IPS-NIHi7 (cell line): ENCODE data around the gene IGLON5.

Experiments used
- DNase-seq: peaks from one replicate; pipeline ENCODE4 v3.0.0; 2012; ENCODE audit warnings: mixed read lengths; ENCODE audit errors: extremely low spot score

IGLON5 gene

DNA sequence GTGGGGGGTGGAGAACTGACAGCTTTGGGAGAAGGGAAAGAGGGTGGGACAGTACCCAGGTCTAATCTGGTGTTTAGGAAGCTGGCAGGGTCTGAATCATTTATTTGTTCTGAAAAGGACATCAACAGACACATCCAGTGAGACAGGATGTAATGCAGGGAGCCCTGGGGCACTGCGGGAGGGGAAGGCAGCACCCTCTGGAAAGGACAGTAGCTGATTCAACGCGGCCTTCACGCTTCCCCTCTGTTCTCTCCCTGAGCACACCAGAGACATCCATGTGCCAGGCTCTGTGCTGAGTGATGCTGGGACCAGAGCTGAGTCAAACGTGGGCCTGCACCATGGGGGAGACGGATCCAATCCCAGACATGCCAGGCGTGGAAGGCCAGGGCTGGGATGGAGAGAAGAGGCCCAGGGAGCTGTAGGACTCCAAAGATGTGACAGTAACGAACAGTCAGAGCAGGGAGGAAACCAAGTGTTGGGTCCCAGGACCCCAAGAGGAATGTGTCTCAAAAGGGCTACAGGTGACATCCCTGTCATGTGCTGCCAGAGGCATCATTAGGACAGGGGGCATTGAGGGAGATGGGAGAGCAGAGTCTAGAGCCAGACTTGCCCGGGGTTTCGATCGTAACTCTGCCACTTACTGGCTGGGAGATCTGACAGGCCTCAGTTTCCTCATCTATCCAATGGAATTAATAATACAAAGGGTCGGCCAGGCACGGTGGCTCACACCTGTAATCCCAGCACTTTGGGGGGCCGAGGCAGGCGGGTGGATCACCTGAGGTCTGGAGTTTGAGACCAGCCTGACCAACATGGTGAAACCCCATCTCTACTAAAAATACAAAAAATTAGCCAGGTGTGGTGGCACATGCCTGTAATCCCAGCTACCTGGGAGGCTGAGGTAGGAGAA lies 53.0 kb downstream of the IGLON5 start:
- no peak for DNase-seq

DNA sequence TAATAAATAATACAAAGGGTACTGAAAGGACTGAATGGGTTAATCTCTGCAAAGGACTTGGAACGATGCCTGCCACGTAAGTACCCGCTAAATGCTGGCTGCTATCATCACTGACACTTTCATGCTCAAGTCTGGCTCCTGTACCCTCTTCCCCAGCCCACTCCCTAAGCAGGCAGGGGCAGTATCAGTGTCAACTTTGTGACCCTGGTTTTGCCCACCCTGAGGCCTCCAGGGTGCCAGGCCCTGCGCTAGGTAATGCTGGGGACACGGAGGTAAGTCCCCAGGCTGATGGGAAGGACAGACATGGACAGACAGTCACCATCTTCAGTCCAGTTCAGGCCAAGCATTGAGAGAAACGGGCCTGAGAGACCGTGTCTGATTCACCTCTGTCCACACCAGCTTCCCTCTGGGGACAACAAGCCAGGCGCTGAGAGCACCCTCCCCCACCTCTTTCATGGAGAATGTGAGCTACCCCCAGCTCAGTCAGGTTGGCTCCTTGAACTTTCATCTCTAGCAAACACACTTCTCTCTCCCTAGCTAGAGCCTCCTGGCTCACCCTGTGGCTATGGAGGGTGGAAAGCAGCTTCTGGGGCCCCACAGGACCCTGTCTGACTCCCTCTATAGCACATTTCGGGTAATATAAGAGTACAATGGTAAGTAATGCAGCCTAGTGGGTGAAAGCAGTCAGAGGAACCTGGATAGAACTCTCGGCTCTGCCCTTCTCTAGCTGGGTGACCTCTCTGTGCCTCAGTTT lies 53.9 kb downstream of the IGLON5 start:
- no peak for DNase-seq

DNA sequence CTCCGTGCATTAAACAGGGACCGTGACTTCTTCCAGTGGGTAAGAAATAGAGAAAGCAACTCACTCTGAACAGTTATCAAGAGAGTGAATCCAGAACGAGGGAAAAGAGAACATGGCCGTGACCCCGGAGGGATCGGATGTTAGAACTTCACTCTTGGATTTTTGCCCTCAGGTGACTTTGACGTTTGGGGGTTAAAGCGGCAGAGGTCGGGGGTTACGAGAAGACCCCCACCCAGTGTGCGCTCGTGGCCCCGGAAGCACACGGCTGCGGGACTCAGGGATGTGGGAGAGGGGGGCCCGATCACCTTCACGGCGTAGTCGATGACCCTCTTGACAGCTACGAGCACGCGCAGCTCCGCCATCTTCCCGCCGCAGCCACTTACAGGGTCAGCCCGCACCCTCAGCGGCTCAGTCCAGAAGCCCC lies 54.5 kb downstream of the IGLON5 start, which contains the start of gene ETFB:
ETFB (minus strand) TSS at position 424 of the 424 bp plus-strand sequence; CDS start at position 362, 62 bp downstream.
- DNase-seq: no peak

DNA sequence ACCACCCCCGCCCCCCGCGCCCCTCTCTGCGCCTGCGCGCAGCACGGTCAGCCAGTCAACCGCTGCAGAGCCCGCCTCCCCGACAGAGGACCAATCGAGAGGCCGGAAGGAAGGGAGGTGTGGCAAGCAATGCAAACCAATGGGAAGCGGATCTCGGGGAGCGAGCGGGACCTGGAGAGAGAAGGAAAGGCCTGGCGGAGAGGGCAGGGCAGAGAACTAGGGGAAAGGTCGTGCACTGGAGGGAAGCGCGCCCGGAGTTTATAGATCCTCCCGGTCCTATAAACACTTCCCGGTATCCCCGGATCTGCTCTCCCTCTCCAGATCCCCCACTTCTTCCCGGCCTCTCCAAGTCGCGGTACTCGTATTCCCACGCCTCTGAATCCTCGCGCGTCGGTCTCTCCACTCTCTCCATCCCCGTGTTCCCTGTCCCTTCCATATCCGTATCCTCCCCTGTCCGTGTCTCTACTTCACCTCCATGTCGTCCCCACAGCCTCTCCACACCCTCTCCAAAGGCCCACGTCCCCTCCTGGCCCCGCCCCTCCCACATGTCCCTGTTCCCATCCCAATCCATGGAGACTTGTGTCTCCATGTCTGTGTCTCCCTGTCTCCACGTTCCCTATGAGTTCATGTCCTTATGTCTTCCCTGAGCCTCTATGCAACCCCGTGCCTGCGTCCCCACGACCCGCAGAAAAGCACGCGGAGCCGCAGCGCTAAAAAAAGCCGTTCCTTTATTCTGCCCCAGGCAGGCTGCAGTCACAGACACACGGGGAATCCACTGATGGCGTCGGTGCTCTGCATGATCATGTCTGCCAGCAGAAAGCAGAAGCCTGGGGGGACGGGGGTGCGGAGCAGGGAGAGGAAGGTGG lies 55.2 kb downstream of the IGLON5 start:
- peak; percentile 96 for DNase-seq

DNA sequence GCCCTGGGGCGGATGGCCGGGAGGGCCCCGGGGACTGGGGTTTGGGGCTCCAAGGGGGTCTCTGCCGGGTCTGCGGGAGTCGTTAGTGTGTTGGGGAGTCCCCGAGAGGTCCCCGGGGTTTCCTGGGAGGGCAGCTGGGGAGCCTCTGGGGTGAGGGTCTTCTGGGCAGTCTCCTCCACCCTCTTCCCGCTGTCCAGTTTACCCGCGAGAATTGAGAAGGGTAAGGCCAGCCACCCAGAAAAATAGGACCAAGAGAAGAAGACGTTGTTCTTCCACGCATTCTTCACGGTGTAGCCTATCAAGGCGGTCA lies 55.8 kb downstream of the IGLON5 start:
- no peak for DNase-seq

DNA sequence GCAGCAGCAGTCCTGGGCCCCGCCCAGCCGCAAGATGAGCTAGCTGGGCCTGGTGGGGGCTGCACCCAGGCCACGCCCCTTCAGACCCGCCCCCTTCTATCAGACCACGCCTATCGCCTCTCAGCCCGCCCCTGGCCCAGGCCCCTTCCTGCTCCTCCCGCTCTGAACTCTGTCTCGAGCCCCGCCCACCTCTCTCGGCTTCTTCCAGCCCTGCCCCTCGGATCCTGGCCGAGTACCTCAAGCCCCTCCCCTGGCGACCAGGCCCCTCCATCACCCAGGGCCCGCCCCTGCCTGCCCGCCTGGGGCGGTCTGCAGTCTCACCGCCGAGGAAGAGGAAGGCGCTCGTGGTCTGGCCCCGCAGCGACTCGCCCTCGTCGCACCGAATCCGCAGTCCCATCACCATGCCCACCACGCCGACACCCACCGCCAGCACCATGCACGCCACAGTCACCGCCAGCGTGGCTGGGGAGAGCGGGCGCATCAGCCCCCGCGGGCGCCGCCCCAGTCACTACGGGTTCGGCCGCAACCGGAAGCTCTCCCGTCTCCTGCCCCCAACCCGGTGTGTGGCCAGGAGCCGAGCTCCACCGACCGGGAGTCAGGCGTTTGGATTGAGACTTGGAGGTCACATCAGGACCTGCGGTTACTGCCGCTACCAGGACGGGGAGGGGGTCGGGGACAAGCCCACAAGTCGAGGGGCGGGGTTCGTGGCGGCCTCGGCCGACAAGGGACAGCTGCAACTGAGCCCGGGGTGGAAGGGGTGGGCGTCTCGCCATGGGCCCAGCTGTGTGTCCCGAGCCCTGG lies 56.3 kb downstream of the IGLON5 start:
- DNase-seq: peak; percentile 99

DNA sequence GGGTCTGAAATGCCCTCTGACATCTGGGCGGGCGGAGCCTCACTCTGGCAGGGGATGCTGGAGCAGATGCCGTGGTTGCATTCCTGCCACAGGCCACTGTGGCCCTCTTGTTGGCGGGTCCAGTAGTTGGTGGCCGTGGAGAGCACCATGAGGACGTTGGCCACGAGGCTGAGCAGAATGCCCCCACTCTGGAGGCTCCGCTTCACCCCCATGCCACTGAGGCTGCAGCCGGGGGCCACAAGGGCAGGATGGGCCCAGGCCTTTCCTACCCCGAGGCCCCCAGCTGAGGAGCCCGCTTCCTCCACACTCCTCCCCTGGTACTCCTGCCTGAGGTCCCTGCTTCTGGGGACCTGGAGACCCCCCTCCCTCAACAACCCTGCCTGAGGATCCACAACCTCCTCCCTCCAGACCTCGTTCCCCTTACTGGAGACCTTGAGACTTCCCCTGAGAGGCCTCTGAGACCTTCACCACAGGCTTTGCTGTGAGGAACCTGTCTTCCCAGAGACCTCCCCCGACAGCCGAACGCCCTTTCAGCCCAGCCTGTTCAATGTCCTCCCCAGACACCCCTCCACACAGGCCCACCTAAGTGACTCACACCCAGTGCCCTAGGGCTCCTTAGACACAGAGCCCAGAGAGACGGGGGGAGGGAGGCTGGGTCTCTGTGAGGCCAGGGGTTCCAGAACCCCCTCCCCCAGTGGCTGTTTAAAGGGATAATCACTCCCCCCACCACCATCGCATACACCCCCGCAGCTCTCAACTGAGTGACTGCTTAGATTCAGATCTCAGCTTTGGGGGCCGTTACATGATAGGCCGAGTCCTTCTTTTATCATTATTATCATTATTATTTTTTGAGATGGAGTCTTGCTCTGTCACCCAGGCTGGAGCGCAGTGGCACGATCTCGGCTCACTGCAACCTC lies 57.2 kb downstream of the IGLON5 start, which contains the start of gene CLDND2:
CLDND2 (minus strand) TSS at position 638 of the 917 bp plus-strand sequence; CDS start at position 212, 426 bp downstream.
- peak; percentile 49 for DNase-seq

DNA sequence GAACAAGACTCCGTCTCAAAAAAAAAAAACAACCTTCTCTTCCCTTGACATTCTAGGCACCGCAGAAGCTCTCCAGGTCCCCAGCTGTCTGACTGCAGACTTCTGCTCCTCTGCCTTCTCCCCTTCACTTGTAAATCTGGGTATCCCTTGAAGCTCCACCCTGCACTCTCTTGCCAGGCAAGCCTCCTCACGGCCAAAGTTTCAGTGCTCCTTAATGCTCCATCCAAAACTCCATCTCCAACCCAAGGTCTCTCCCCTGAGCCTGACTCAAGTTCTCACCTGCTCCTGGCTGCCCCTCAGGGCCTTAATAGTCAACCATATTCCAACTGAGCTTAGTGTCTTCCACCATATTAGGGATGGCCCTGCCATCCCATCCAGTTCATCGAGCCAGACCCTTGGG lies 58.8 kb downstream of the IGLON5 start:
- DNase-seq: no peak

DNA sequence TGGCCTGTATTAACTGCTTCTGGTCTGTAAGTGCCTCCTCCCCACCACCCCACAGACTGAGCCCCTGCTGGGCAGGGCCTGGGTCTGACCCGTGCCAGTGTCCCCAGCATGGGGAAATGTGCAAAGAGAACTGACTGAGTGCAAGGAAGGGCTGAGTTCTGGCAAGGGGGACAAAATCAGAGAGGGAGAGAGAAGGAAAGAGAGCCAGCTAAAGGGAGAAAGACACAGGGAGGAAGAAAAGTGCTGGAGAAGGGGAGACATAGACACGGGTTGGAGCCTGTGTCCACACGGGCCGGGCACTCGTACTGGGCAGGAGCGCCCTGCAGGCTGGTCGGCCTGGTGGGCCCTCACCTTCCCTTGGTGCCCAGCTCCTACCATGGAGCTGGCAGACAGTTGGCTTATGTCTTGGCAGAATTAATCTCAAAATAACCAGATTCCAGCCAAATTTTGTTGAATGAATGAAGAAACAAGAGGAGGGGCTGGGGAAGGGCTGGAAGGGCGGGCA lies 59.8 kb downstream of the IGLON5 start:
- no peak for DNase-seq

DNA sequence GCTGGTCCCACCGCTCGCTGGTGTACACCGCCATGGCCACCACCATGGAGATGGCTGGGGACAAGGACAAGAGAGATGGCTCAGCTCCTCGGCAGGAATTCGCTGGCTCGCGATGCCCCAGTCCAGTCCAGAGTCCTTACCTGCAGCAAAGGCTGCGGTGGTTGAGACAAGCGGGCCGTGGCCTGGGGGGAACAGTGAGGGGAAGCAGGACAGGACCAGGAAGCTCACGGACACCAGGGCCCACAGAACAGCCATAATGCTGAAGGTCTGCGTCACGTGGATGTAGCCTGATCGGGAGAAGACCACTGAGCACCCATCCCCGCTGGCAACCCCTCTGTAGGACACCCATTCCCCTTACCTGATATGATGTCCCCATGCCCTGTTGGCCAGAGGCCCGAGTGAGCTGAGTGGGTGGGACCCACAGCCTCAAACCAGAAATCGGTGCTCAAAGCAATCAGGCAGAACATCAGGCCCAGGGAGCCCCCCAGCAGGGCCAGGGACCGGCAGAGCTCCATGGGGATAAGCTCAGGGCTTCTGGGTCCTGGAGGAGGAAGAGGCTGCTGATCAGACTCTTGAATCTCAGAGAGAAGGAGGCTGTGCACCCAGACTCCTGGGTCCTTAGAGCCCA lies 60.7 kb downstream of the IGLON5 start:
- no peak for DNase-seq

DNA sequence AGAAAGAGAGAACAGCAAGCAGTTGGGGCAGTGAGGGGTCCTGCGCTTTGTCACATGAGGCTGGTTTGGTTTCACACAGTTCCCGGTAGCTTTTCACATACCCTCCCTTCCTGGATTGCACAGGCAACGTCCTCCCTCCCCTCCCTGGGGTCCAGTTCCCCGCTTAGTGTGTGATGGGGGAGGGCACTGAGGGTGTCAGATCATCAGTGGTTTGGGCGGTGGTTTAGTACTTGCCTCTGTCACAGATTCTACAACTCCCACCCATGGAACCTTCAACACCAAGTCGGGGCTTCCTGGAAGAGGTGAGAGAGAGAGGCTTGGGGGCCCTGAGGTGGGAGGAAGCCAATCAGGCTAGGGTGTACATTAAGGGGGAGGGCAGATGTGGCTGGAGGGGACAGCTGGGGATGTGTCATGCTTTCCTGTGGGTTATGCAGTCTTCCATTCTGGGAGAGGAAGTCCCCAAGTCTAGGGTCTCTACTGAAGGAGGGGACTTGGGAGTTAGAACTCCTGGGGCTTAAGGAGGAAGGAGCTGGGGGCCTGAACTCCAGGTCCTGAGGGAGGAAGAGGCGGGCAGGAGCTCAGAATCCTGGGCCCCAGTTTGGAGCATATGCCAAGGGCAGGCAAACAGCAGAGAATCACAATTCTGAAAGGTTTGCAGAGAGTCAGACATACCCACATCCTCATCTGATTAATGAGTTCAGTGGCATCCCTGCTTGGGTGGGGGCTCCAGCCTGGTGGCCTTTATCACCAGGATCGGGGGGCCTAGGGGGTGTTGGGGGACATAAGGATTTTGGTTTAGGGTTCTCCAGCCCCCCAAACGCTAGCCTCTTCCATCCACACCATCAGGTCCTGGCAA lies 61.4 kb downstream of the IGLON5 start, which contains the start of gene NKG7:
NKG7 (minus strand) TSS at position 6 of the 856 bp plus-strand sequence. CDS start 119 bp downstream, outside the sequence.
- DNase-seq: no peak

DNA sequence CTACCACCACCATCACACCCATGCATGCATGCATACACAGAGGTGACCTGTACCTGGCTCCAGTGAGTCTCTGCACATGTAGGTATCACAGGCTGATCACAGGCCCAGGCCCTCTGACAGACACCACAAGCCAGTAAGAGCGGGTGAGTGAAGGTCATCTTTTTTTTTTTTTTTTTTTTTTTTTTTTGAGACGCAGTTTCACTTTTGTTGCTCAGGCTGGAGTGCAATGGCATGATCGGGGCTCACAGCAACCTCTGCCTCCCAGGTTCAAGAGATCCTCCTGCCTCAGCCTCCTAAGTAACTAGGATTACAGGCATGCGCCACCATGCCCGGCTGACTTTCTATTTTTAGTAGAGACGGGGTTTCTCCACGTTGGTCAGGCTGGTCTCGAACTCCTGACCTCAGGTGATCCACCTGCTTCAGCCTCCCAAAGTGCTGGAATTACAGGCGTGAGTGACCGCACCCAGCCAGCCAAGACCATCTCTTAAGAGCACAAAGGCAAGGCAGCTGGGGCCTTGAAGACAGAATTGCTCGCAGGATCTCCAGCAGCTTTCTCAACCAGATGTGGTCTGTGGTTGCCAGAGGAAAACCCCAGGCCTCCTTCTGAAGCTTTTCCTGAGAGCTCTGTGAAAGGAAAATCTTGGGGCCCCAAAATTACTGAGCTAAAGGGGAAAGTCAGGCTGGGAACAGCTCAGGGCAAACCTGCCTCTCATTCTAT lies 64.2 kb downstream of the IGLON5 start:
- no peak for DNase-seq

DNA sequence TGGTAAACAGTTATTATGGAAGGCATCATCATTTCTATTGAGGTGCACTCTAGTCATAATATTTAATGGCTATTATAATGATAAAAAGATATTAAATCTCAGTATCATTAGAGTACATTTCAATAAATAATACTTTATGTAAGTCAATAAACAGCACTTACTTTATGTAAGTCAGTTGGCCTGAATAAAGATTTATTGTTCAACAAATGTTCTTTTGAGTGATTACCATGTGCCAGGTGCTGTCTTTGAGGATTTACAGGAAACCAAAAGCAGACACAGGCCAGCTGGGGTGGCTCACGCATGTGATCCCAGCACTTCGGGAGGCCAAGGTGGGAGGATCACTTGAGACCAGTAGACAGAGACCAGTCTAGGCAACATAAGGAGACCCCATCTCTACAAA lies 66.0 kb downstream of the IGLON5 start:
- no peak for DNase-seq

DNA sequence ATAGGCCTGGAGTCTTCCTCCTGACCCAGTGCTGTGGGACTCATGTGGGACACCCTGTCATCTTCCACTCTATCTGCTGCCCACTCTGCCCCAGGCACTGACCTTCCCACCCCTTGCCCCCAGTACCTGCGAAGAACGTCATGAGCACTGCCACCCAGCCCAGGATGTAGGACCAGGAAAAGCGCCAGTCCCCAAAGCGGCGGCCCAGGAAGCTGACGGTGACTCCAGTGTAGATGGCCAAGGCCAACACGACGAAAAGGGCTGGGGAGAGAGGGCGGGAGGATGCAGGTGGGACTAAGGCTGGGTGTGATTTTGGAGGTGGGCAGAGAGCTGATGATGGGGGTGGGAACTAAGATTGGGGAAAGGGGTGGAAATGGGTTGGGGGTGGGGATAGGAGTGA lies 68.9 kb downstream of the IGLON5 start:
- no peak for DNase-seq
